NOMO-1 (cell line): ENCODE results near the gene NUDT8.

Experiments
- DNase-seq, 2 experiments: peaks; one replicate each; lab custom pipeline; 2025; ENCODE audit not compliant: unreplicated experiment in 2 of 2; lab: John Stamatoyannopoulos, UW

Gene NUDT8

GRCh38 chr11:67629386-67630227 lies at the start of gene NUDT8:
Gene NUDT8, minus strand, starts transcription at chr11:67629937. Its CDS starts 26 bp downstream, at chr11:67629911.
- DNase-seq = peak; percentile 85

GRCh38 chr11:67675058-67675747 lies 45.5 kb upstream of the NUDT8 start:
- DNase-seq = no peak

GRCh38 chr11:67674442-67674871 lies 44.7 kb upstream of the NUDT8 start, which contains the start of gene ALDH3B2:
Gene ALDH3B2, minus strand, starts transcription at chr11:67674623. Its CDS starts 7,688 bp downstream, at chr11:67666935.
- DNase-seq = no peak

- DNase-seq = no peak
These were observed 44.2 kb upstream of the NUDT8 start for GRCh38 chr11:67673902-67674301.

GRCh38 chr11:67673358-67673757 lies 43.6 kb upstream of the NUDT8 start:
- DNase-seq = no peak

- DNase-seq = no peak
These were observed 41.4 kb upstream of the NUDT8 start for GRCh38 chr11:67671211-67671520.

GRCh38 chr11:67670316-67671210 lies 40.8 kb upstream of the NUDT8 start:
- DNase-seq = no peak

- DNase-seq = no peak
These were observed 38.4 kb upstream of the NUDT8 start for GRCh38 chr11:67668192-67668551.

- DNase-seq = no peak
These were observed 37.9 kb upstream of the NUDT8 start for GRCh38 chr11:67667490-67668191.

GRCh38 chr11:67666676-67667489 lies 37.1 kb upstream of the NUDT8 start:
- DNase-seq = no peak

GRCh38 chr11:67666303-67666645 lies 36.5 kb upstream of the NUDT8 start:
- DNase-seq = no peak

GRCh38 chr11:67665541-67666302 lies 36.0 kb upstream of the NUDT8 start:
- DNase-seq = no peak

GRCh38 chr11:67664696-67665540 lies 35.2 kb upstream of the NUDT8 start:
- no peak for DNase-seq

- no peak for DNase-seq
These were observed 34.5 kb upstream of the NUDT8 start for GRCh38 chr11:67664213-67664585.

- DNase-seq = no peak
These were observed 33.9 kb upstream of the NUDT8 start for GRCh38 chr11:67663532-67664212.

GRCh38 chr11:67662835-67663531 lies 33.2 kb upstream of the NUDT8 start:
- DNase-seq = no peak
